Osteoblast (primary cell): ENCODE data around the gene RPL13. TPM values are rescaled to one million over a fixed set of nuclear protein-coding genes. Genes with fewer than 3 reads are reported as not detected.

Source experiments
- DNase-seq: peaks from one replicate; pipeline ENCODE4 v3.0.0; 2011; ENCODE audit warnings: low spot score, mixed read lengths; ENCODE audit not compliant: insufficient read length; ENCODE audit errors: missing footprints
- H2AFZ ChIP-seq: 2 replicates; pipeline ENCODE4 v1.6.0; 2011; ENCODE audit warnings: mild to moderate bottlenecking, low read length
- H3K27ac ChIP-seq: 2 replicates; pipeline ENCODE4 v1.5.1; 2011; ENCODE audit warnings: mild to moderate bottlenecking, low read depth, low read length, moderate library complexity
- H3K27me3 ChIP-seq: 2 replicates; pipeline ENCODE4 v1.6.0; 2012; ENCODE audit warnings: mild to moderate bottlenecking, control low read depth, inconsistent platforms, low read length, moderate library complexity; ENCODE audit not compliant: insufficient read depth
- H3K36me3 ChIP-seq: 2 replicates; pipeline ENCODE4 v1.5.1; 2011; ENCODE audit warnings: mild to moderate bottlenecking, low read length, control low read depth, moderate library complexity; ENCODE audit not compliant: insufficient read depth
- H3K4me1 ChIP-seq: 2 replicates; pipeline ENCODE4 v1.5.1; 2011; ENCODE audit warnings: mild to moderate bottlenecking, low read length, control low read depth, moderate library complexity; ENCODE audit not compliant: insufficient read depth
- H3K4me2 ChIP-seq: 2 replicates; pipeline ENCODE4 v1.6.0; 2011; ENCODE audit warnings: mild to moderate bottlenecking, low read length; ENCODE audit not compliant: insufficient read depth
- H3K4me3 ChIP-seq: fragments of 200-600 bp; sonication (generic); 3 replicates; pipeline ENCODE4 v1.5.1; 2012; ENCODE audit warnings: mild to moderate bottlenecking, low read length, inconsistent platforms; ENCODE audit not compliant: insufficient read depth
- H3K79me2 ChIP-seq: 2 replicates; pipeline ENCODE4 v1.6.0; 2012; ENCODE audit warnings: mild to moderate bottlenecking, low read length, control low read depth, inconsistent platforms; ENCODE audit not compliant: insufficient read depth
- H3K9me3 ChIP-seq: 2 replicates; pipeline ENCODE4 v1.5.1; 2011; ENCODE audit warnings: low read depth, low read length, control low read depth
- H4K20me1 ChIP-seq: 2 replicates; pipeline ENCODE4 v1.6.0; 2012; ENCODE audit warnings: mild to moderate bottlenecking, low read length, control low read depth; ENCODE audit not compliant: insufficient read depth
- total RNA-seq: library from RNA; depleted of rRNA; stranded (reverse); fragments of >200 nt; gene quantifications from 2 replicates; pipeline ENCODE4 v1.2.3, GENCODE V29; 2012
- TF ChIP-seq, protein P1 (sequence below): IDR thresholded peaks from 2 replicates; pipeline ENCODE4 v1.5.1; 2011; ENCODE audit warnings: mild to moderate bottlenecking, low read depth, low read length, moderate library complexity; ENCODE audit errors: extremely low read depth

The RPL13 gene
- total RNA-seq, 1 donor: 2,112 TPM

DNA sequence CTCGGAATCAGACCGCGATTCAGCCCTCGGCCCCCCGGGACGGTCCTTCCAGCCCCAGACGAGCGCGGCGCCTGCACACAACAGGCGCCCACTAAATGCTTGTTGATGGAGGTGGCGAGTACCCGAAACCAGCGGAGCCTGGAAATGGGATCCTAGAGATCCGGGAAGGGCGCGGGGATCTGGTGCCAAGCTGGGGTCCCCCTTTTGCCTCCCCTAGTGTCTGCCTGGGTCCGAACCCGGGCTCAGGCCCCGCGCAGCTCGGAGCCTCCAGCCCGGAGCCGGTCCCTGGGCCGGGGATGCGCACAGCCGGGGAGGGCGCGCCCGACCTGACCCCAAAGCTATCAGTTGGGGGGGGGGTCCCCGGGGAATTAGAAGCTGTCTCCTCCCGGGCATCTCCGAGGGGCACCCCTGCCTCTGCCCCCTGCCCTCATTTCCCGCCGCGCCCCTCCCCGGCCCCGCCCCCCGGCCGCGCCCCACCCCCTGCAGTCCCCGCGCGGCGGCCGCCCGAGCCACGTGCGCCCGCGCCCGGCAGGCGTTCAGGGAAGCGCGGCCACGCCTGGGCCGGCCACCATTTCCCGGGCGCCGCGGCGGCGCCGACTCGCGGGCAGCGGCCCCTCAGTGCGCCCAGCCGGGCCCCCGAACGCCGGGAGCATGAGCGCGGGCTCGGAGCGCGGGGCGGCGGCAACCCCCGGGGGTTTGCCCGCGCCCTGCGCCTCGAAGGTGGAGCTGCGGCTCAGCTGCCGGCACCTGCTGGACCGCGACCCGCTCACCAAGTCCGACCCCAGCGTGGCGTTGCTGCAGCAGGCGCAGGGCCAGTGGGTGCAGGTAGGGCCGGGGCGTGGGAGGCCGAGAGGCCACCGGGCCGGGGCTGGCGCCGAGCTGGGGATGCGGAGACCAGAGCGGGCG, 15.0 kb downstream of the RPL13 start, which contains the start of gene CPNE7:
CPNE7 (plus strand) TSS at position 512 of the 906 bp plus-strand sequence; CDS start at position 652, 140 bp downstream.
- Histone ChIP-seq H3K9me3 (no peaks in the 10 kb centered on the region), H3K4me3 (peak within 1 kb of the TSS; percentile 72), H3K4me1 (peaks cover 6% of the 10 kb centered on the region), H3K79me2 (peaks cover 21% of the 10 kb centered on the region), H3K4me2 (peak within 1 kb of the TSS; percentile 85), H2AFZ (peak within 1 kb of the TSS; percentile 87), H3K27ac (peak within 1 kb of the TSS; percentile 39), H4K20me1 (no peaks in the 10 kb centered on the region), H3K27me3 (no peaks in the 10 kb centered on the region), H3K36me3 (peaks cover 7% of the 10 kb centered on the region)
- peak; percentile 95 for DNase-seq
- TF ChIP-seq, protein P1, sequence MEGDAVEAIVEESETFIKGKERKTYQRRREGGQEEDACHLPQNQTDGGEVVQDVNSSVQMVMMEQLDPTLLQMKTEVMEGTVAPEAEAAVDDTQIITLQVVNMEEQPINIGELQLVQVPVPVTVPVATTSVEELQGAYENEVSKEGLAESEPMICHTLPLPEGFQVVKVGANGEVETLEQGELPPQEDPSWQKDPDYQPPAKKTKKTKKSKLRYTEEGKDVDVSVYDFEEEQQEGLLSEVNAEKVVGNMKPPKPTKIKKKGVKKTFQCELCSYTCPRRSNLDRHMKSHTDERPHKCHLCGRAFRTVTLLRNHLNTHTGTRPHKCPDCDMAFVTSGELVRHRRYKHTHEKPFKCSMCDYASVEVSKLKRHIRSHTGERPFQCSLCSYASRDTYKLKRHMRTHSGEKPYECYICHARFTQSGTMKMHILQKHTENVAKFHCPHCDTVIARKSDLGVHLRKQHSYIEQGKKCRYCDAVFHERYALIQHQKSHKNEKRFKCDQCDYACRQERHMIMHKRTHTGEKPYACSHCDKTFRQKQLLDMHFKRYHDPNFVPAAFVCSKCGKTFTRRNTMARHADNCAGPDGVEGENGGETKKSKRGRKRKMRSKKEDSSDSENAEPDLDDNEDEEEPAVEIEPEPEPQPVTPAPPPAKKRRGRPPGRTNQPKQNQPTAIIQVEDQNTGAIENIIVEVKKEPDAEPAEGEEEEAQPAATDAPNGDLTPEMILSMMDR: no peak

DNA sequence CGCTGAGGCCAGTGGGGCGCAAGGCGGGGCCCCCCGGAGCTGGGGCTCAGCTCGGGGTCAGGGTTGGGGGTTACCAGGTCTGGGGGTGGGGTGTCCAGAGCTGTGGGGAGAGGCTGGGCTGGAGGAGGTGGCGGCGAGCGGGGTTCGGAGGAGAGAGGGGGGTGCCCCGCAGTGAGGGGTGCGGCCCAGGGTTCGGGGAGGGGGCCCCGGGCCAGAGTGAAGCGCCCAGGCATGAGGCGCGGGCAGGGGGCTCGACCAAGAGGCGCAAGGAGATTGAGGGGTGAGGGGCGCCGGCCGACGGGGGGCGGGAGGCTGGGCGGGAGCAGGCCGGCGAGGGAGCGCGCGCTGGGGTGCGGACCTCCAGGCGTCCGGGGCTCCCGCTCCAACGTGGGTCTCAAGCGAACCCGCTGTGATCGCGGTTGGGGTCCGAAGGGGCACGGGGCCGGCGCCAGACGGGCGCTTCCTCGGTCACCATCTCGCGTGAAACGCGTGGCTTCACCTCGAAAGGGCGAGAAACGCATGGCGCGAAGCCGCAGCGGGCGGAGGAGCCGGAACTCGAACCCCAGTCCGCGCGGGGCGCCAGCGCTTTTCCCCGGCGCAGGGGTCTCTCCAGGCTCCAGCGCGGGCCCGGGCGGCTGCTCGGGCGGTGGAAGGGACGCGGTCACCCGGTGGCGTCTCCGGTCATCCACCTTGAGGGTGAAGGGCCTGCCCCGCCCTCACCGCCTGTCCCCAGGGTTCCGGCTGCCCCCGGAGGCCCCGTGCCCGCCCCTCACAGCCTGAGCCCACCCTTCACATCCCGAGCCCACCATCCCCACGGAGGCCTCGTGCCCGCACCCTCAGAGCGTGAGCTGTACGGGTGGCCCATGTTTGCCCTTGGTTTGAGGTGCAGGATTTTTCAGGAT, 15.9 kb downstream of the RPL13 start:
- Histone ChIP-seq H3K4me3 (peak overlapping the region; percentile 72), H3K9me3 (no peaks in the 10 kb centered on the region), H3K79me2 (peaks cover 21% of the 10 kb centered on the region), H3K27me3 (no peaks in the 10 kb centered on the region), H2AFZ (no peak overlapping the region), H3K36me3 (peaks cover 10% of the 10 kb centered on the region), H4K20me1 (no peaks in the 10 kb centered on the region), H3K27ac (no peak overlapping the region), H3K4me1 (peaks cover 9% of the 10 kb centered on the region), H3K4me2 (peak overlapping the region; percentile 72)
- TF ChIP-seq, protein P1: no peak
- no peak for DNase-seq

DNA sequence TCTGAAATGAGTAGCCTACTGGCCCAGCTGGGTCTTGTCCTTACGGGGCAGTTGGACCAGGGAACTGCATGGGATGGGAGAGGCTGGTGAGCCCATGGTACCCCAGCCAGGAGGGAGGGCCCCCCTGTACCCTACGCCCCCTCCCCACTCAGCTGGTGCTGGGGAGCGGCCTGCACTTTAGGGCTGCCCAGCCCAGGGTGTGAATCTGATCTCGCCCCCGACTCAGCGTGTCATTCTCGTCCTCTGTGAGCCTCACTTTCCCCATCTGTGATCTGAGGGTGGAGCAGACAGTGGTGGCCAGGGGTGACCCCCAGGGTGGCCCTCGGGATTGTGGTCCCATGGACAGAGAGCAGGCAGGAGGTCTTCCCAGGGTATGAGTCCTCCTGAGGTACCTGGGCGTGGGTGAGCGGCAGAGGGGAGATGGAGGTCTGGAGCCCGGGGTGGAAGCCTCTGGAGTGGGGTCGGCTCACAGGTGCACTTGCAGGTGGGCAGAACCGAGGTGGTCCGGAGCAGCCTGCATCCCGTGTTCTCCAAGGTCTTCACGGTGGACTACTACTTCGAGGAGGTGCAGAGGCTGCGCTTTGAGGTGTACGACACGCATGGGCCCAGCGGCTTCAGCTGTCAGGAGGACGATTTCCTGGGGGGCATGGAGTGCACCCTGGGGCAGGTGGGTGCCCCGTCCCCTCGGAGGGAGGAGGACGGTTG, 16.7 kb downstream of the RPL13 start:
- Histone ChIP-seq H3K4me1 (peaks cover 17% of the 10 kb centered on the region), H4K20me1 (no peaks in the 10 kb centered on the region), H3K4me3 (peak overlapping the region; percentile 72), H2AFZ (no peak overlapping the region), H3K79me2 (peaks cover 21% of the 10 kb centered on the region), H3K9me3 (no peaks in the 10 kb centered on the region), H3K27me3 (no peaks in the 10 kb centered on the region), H3K27ac (no peak overlapping the region), H3K4me2 (peak overlapping the region; percentile 72), H3K36me3 (peaks cover 10% of the 10 kb centered on the region)
- TF ChIP-seq, protein P1: no peak
- DNase-seq: no peak
